ENCODE measurements around the gene SIGLEC11.

GRCh38 chr19:49938662-49939061 lies 22.3 kb downstream of the SIGLEC11 start:
- TF ChIP-seq GATA2 (IDR thresholded peaks at IDR 0.05; ENCODE audit: low read depth, low read length) (no peak), GATA3 (IDR thresholded peaks at IDR 0.05; ENCODE audit: low read depth, low read length) (no peak)
